Large intestine (tissue), 3 donors: ENCODE data around the gene HOXC9. TPM values are rescaled to one million over a fixed set of nuclear protein-coding genes. Genes with fewer than 3 reads are reported as not detected.

ENCODE experiments used
- DNase-seq, 2 donors: peaks; one replicate each; pipeline versions ENCODE4 v3.0.0 to v3.0.0-alpha.2; 2013
- H3K27ac ChIP-seq: one replicate; pipeline ENCODE4 v1.5.1; 2013; ENCODE audit warnings: low read length
- H3K27me3 ChIP-seq: 2 replicates; pipeline ENCODE4 v1.6.1; 2013; ENCODE audit warnings: low read length; ENCODE audit not compliant: control insufficient read depth, insufficient read depth
- H3K36me3 ChIP-seq: 2 replicates; pipeline ENCODE4 v1.6.1; 2013; ENCODE audit warnings: low read length; ENCODE audit not compliant: control insufficient read depth, insufficient read depth
- H3K4me1 ChIP-seq: one replicate; pipeline ENCODE4 v1.6.1; 2013; ENCODE audit warnings: low read length; ENCODE audit not compliant: control insufficient read depth, insufficient read depth
- H3K4me3 ChIP-seq: one replicate; pipeline ENCODE4 v1.5.1; 2013; ENCODE audit warnings: low read length
- H3K9me3 ChIP-seq: one replicate; pipeline ENCODE4 v1.6.1; 2013; ENCODE audit warnings: mild to moderate bottlenecking, low read depth, low read length, moderate library complexity; ENCODE audit not compliant: control insufficient read depth
- WGBS: methylation state at CpG from one replicate; pipeline ENCODE4 v1.1.5; 2013; ENCODE audit warnings: low lambda C conversion rate; ENCODE audit not compliant: insufficient coverage; 5-methylcytosine and 5-hydroxymethylcytosine counted together
- polyA plus RNA-seq: library from polyadenylated mRNA; unstranded; fragments of 120-200 nt; gene quantifications from one replicate; pipeline ENCODE4 v1.2.1, GENCODE V29; 2013

The HOXC9 gene
- polyA plus RNA-seq, 1 donor: 0.51 TPM

DNA sequence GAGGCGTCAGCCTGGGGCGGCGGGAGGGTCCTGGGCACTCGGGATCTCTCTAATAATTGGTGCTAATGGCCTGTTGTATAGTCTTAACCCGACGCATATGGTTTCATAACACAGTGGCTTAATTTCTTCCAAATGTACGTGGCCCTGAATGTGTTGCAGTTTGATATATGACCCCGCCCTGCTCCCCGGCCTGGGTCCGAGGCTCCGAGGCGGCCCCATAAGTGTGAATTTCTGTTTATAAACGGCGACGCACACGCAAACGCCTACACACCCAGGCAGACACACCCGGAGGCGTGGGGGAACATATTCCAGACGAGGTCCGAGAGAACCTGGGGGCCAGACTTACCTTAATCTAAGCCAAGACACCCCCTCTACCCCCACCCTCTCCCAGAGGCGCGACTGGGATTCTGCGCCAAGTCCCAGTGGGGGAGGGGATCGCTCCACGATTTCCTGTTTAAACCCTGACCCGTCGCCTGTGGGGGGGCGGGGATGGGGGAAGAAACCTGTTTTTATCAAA is 18.6 kb downstream of the HOXC9 start:
- Histone ChIP-seq H3K27me3 (peaks cover 49% of the 10 kb centered on the region), H3K36me3 (no peaks in the 10 kb centered on the region), H3K4me3 (peak overlapping the region; percentile 78), H3K9me3 (peaks cover 3% of the 10 kb centered on the region), H3K4me1 (peaks cover 35% of the 10 kb centered on the region), H3K27ac (peak overlapping the region; percentile 95)
- DNase-seq: peak in 1 of 2 donors; percentile 64
- no CpG with 5 or more reads among the region's 29 CpGs for WGBS

DNA sequence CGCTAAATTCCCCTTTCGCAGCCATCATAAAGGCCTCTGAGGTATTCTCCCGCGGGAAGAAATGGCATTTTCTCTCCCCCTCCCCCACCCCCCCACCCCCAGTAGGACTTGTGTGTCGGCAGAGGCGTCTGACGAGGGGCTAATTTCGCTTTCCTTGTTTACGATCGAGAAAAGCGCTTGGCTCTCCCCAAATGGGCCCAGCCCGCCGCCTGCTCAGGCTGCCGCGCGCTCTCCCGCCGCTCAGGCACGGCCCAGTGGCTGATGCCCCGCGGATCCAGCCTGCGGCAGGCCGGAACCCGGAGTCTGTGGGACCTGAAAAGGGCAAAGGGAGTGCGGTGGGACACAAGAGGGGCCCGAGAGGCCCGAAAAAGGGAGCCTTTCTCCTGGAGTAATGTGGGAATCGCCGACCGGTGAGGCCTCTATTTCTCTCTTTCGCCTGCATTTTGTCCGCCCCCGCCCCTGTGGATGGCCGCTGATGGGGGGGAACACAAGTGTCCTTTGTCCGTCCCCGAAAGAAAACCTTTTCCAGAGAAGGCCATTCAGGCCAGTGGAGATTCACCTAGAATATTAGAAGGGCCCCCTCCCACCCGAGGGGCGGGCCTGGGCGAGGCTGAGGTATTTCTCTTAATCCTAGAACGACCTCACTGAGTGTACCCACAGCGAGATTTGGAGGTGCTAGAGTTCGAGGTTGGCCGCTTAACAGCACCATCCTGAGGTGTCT is 19.3 kb downstream of the HOXC9 start:
- peak in 1 of 2 donors; percentile 43 for DNase-seq
- no peaks in the 10 kb centered on the region for H3K36me3 ChIP-seq
- peak overlapping the region; percentile 78 for H3K4me3 ChIP-seq
- no CpG with 5 or more reads among the region's 43 CpGs for WGBS
- peak overlapping the region; percentile 95 for H3K27ac ChIP-seq
- H3K4me1 ChIP-seq: peaks cover 36% of the 10 kb centered on the region
- H3K27me3 ChIP-seq: peaks cover 50% of the 10 kb centered on the region
- H3K9me3 ChIP-seq: peaks cover 3% of the 10 kb centered on the region

DNA sequence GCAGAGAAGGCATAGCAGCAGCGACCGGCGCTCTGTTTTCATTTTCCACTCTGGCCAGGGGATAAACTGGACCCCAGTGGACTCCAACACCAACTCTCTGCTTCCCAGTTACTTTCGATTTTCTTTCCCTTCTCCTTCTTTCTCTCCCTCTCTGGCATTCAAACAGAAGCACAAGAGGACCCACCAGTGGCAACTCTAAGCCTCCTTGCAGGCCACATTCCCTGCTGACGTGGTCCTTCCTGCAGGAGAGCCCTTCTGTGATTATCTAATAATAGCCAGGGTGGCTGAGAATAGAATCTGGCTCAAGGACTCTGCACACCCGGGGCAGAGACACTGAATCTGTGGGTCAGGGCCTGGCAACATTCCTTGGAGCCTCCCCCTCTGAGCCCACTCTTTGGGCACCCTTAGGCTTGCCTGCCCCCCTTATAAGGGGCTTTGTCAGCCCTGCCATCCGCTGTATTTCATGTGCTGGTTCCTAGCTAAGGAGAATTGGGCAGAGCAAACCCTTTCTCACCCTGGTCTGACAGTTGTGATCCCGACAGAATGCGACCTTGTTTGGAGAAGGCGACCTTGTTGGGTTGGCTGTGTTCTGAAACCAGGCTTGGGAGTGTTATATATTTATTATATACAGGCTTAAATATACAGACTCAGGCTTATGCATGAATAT is 20.1 kb downstream of the HOXC9 start:
- Histone ChIP-seq H3K27me3 (peaks cover 49% of the 10 kb centered on the region), H3K4me3 (peak overlapping the region; percentile 78), H3K27ac (peak overlapping the region; percentile 88), H3K4me1 (peaks cover 41% of the 10 kb centered on the region), H3K36me3 (no peaks in the 10 kb centered on the region), H3K9me3 (no peaks in the 10 kb centered on the region)
- WGBS: no CpG with 5 or more reads among the region's 10 CpGs
- no peak for DNase-seq

DNA sequence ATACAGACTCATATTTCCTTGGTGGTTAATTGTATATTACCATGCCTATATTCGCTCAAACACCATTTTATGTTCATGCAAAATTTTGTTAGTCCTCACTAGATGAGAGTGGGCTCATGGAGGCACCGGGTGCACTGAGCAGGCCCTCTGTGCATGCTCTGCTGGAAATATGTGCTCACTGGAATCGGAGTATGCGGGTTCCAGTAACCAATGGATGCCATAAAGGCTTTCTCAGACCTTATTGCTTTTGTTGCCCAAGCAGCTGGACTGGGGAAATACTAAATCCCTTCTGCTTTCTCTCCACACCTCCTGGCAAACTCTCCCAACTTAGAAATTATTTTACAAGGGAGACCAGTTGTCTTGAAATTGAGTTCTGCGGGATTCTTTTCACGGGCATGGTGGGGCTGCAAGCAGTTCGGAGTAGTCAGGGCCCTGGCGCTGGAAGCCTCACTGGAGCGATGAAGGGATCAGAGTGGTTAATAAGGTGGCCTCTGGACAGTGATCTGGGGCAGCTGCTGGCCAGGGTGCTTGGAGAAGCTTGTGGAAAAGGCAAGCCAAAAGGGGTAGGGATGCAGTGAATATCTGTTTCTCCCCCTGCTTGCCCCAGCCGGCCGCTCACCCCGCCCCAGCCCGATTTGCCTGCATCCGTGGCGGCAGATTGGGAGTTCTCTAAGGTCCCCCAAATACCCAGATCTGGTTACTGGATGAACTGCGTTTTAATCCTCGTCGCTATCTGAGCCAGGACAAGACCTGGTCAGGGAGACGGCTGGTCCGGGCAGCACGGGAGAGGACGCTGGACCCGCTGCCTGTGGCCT is 20.8 kb downstream of the HOXC9 start:
- WGBS: no CpG with 5 or more reads among the region's 23 CpGs
- peak overlapping the region; percentile 54 for H3K27ac ChIP-seq
- DNase-seq: no peak
- no peaks in the 10 kb centered on the region for H3K36me3 ChIP-seq
- H3K4me3 ChIP-seq: peak overlapping the region; percentile 78
- no peaks in the 10 kb centered on the region for H3K9me3 ChIP-seq
- H3K4me1 ChIP-seq: peaks cover 45% of the 10 kb centered on the region
- peaks cover 48% of the 10 kb centered on the region for H3K27me3 ChIP-seq

DNA sequence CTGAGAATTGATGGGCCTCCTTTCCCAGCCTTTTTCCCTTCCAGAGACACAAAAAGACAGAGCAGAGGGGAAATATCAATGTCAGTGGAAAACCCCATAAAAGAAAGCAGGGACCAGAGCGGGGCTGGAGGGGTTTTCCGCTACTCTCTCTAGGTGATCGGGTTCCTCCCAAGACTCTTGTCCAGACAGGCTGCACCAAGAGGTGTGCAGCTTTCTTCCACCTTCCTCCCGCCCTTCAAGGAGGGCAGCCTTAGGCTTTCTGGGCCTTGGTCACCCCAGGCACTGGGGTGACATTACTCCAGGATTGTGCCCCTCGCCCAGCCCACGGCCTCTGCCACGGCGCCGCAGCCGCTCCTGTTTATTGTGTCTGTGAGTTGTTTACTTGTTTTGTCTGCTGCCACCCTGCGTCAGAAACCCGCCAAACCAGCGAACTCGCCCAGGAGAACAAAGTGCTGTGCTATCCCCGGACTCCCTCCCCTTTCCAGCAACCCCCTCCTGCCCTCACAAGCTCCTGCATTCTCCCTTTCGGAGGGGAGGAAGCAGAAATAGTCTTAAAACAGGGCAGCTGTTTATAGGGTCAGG is 21.6 kb downstream of the HOXC9 start:
- no CpG with 5 or more reads among the region's 16 CpGs for WGBS
- peaks cover 48% of the 10 kb centered on the region for H3K4me1 ChIP-seq
- no peak for DNase-seq
- no peaks in the 10 kb centered on the region for H3K9me3 ChIP-seq
- H3K36me3 ChIP-seq: no peaks in the 10 kb centered on the region
- peaks cover 49% of the 10 kb centered on the region for H3K27me3 ChIP-seq
- peak overlapping the region; percentile 78 for H3K4me3 ChIP-seq
- peak overlapping the region; percentile 54 for H3K27ac ChIP-seq

DNA sequence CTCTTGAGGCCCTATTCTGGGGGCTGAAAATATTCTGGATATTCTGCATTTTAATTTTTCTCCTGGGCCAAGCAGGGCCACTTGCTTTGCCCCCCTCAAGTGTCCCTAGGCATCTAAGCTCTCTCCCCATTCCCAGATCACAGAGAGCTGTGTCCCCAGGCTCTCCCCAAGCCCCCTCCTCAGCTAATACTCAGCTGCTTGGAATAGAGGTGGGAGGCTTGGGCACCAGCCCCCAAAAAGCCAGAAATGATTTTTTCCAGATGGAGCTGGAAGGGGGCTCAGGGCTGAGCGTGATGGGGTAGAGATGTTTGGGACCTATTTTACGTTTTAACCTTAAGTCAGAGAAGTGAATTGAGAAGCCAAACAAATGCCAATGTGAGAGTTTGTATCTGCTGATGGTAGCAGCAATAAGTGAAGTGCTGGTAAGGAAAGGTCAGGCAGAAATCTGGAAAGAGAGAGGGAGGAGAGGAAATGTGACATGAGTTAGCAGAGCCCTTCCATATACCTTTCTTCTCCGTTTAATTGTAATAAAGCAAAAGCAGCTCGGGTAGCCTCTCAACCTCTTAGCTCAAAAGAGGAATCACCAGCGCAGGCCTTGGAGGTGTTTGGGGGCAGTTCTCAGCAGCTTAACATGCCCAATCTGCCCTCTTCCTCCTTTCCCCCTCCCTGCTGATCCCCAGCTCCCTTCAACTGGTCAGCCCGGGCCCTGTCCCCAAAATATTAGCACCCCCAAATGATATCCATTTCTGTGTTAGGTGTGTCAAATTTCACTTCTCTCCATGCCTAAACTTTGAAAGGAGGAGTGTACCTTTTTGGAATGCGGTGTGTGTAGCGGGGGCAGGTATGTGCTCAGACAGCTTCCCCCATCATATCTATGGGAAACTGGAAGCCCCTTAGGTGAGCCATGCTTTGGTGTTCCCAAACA is 23.3 kb downstream of the HOXC9 start:
- WGBS: 92% methylated on average over 2 of the region's 8 CpGs
- no peaks in the 10 kb centered on the region for H3K9me3 ChIP-seq
- peak overlapping the region; percentile 30 for H3K27ac ChIP-seq
- H3K36me3 ChIP-seq: no peaks in the 10 kb centered on the region
- H3K4me3 ChIP-seq: no peak overlapping the region
- no peak for DNase-seq
- H3K27me3 ChIP-seq: peaks cover 57% of the 10 kb centered on the region
- peaks cover 63% of the 10 kb centered on the region for H3K4me1 ChIP-seq

DNA sequence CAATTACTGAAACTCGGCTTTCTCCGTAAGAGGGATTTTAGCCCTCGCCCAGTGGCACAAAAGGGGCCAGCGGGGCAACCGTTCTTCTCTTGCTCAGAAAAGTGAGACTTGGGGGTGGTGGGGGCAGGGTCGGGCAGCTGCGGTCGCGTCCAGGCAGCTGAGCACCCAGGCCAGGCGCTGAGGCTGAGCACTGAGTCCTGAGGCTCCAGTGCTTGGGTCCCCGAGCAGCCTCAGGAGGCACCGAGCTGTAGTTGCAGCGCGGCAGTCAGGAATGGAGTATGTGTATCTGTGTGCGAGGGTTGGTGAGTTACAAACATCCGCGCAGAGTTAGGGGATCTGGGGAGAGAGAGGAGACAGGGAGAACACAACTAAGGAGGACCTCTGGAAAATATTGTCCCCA is 24.2 kb downstream of the HOXC9 start:
- H3K9me3 ChIP-seq: no peaks in the 10 kb centered on the region
- peak overlapping the region; percentile 30 for H3K27ac ChIP-seq
- WGBS: no CpG with 5 or more reads among the region's 17 CpGs
- no peak overlapping the region for H3K4me3 ChIP-seq
- no peaks in the 10 kb centered on the region for H3K36me3 ChIP-seq
- peaks cover 65% of the 10 kb centered on the region for H3K4me1 ChIP-seq
- H3K27me3 ChIP-seq: peaks cover 57% of the 10 kb centered on the region
- no peak for DNase-seq

DNA sequence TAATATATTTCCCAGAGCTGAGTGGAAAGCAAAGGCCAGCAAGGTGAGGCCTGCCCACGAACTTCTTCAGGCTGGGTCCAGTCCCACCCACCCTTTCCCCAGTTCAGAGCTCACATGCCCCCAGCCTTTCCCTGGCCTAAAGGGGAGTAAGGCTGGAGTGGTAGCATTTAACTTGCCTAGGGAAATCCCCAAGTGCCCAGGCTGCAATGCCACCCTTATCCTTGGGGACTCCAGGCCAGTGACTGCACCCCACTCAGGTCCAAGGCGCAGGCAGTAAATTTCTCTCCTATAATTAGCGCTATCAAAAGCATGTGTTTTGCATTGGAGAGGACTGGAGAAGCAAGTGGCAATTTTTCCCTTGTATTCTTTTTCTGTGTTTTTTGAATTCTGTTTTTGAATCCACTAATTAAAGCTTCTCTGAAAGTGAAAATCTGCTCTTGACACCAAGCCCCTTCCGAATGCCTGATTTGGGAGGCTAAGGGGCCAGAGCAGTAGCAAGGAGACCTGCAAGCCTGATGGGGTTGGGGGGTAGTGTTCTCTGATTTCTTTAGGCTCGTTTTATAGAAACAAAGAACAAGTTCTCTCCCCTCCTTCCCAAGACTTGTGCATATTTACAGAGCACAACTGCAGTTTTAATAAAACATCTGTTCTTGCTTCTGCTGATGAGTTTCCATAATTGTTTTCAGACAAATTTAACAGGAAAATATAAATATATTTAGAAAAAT is 24.8 kb downstream of the HOXC9 start:
- H3K4me1 ChIP-seq: peaks cover 60% of the 10 kb centered on the region
- H3K36me3 ChIP-seq: peaks cover 2% of the 10 kb centered on the region
- peak overlapping the region; percentile 58 for H3K27ac ChIP-seq

More for the DNA sequence above, 24.8 kb downstream of the HOXC9 start:
- no peak overlapping the region for H3K4me3 ChIP-seq
- DNase-seq: no peak
- peaks cover 3% of the 10 kb centered on the region for H3K9me3 ChIP-seq
- no CpG with 5 or more reads among the region's 5 CpGs for WGBS
- H3K27me3 ChIP-seq: peaks cover 55% of the 10 kb centered on the region
